Epithelial cell of esophagus (primary cell): Measurements from ENCODE around the gene PRM3.

Experiments
- DNase-seq: peaks from one replicate; pipeline ENCODE4 v3.0.0; 2010; ENCODE audit warnings: low read depth
- H3K4me3 ChIP-seq: 2 replicates; pipeline ENCODE4 v1.5.1; 2011; ENCODE audit warnings: mild to moderate bottlenecking, low read length, control low read depth
- TF ChIP-seq, protein P1 (sequence below): IDR thresholded peaks from 2 replicates; pipeline ENCODE4 v1.5.1; 2011; ENCODE audit warnings: low read depth, mild to moderate bottlenecking, low read length, control low read depth, inconsistent platforms; ENCODE audit not compliant: insufficient read depth; ENCODE audit errors: missing control alignments

PRM3 gene, protein sequence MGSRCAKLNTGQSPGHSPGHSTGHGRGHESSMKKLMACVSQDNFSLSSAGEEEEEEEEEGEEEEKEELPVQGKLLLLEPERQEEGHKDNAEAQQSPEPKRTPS

DNA sequence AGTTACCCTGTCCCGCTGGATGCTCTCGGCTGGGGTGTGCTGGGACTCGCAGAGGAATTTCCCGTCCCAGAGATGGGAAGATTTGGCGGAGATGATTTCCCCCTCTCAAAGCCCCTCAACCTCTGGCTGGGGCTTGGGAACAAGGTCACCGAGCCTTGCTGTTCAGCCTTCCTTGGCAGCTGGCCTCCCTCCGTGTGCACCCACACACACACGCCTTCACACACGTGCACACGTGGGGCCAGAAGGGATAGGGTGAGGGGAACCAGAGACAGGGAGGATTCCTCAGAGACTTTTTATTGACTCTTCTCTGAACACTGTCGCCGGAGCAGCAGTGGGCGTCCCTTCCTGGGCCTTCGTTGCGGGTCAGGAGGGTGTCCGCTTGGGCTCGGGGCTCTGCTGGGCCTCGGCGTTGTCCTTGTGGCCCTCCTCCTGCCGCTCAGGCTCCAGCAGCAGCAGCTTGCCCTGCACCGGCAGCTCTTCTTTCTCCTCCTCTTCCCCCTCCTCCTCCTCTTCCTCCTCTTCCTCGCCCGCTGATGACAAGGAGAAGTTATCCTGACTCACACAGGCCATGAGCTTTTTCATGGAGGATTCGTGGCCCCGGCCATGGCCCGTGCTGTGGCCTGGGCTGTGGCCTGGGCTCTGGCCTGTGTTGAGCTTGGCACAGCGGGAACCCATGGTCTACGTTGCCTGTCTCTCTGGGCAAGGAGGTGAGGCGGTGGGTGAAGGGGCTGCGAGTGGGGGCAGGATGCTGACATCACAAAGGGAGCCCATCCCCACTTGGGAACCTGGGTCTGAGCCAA is at the start of gene PRM3:
Gene PRM3 (minus strand): TSS at position 709 of the 800 bp plus-strand sequence. CDS start 34 bp downstream, at position 675.
- TF ChIP-seq, protein P1, sequence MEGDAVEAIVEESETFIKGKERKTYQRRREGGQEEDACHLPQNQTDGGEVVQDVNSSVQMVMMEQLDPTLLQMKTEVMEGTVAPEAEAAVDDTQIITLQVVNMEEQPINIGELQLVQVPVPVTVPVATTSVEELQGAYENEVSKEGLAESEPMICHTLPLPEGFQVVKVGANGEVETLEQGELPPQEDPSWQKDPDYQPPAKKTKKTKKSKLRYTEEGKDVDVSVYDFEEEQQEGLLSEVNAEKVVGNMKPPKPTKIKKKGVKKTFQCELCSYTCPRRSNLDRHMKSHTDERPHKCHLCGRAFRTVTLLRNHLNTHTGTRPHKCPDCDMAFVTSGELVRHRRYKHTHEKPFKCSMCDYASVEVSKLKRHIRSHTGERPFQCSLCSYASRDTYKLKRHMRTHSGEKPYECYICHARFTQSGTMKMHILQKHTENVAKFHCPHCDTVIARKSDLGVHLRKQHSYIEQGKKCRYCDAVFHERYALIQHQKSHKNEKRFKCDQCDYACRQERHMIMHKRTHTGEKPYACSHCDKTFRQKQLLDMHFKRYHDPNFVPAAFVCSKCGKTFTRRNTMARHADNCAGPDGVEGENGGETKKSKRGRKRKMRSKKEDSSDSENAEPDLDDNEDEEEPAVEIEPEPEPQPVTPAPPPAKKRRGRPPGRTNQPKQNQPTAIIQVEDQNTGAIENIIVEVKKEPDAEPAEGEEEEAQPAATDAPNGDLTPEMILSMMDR = no peak
- DNase-seq = no peak

DNA sequence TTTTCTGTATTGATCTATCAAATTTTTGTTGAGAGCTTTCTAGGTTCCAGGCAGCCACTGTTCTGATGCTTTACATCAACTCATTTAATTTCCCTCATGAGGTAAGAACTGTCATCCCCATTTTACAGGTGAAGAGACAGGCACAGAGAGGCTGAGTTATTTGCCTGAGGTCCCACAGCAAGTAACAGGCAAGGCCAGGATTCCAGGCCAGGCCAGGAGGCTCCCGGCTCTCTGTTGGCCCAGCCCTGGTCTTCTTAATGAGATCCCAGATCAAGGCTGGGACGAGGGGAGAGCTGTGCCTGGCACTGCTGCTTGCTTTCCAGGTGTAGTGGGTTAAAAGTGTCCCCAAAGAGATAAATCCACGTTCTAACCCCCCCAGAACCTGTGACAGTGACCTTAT is 49.4 kb upstream of the PRM3 start:
- TF ChIP-seq, protein P1 = no peak
- no peak overlapping the region for H3K4me3 ChIP-seq
- no peak for DNase-seq

More for the DNA sequence above, at the start of gene PRM3:
- H3K4me3 ChIP-seq = no peak within 1 kb of the TSS

DNA sequence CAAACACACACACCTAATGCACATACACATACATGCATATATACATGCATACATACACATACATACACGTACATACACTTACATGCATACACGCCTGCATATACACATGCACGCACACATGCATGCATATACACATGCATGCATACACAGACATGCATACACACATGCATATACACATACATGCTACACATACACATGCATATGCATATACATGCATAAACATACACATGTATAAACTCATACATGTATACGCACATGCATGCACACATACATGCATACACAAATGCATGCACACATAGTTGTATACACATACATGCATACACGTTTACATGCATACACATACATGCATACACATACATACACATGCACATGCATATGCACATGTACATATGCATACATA is 48.2 kb upstream of the PRM3 start:
- TF ChIP-seq, protein P1 = no peak
- no peak overlapping the region for H3K4me3 ChIP-seq
- no peak for DNase-seq

DNA sequence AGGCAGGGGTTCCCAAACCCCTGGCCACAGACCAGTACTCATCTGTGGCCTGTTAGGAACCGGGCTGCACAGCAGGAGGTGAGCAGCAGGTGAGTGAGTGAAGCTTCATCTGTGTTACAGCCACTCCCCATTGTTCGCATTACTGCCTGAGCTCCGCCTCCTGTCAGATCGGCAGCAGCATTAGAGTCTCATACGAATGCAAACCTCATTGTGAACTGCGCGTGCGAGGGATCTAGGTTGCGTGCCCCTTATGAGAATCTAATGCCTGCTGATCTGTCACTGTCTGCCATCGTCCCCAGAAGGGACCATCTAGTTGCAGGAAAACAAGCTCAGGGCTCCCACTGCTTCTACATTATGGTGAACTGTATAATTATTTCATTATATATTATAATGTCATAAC is 46.7 kb upstream of the PRM3 start:
- TF ChIP-seq, protein P1 = no peak
- H3K4me3 ChIP-seq = no peak overlapping the region
- DNase-seq = no peak

DNA sequence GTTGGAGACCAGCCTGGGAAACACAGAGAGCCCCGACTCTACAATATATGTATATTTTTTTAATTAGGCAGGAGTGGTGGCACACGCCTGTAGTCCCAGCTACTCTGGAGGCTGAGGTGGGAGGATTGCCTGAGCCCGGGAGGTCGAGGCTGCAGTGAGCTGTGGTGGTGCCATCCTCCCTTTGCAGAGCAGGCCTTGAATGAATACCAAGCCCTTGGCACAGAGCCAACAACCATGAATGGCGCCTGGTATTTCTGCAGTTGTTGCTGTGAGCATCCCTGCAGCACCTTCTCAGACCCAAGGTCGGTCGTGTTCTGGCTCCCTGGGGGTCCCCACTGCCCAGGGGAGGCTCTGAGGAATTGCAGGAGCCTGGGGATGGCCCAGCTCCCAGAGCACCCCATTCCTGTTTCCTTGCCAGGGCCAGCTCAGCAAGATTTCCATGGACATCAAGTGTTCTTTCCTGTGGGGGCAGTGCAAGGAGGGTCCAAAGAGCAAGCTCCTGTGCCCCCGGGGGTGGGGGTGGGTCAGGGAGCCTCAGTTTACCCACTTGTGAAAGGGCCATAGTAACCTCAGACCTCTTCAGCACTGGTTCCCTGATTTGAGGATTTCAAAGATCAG is 46.2 kb upstream of the PRM3 start:
- H3K4me3 ChIP-seq = no peak overlapping the region
- TF ChIP-seq, protein P1 = no peak
- DNase-seq = peak; percentile 36

DNA sequence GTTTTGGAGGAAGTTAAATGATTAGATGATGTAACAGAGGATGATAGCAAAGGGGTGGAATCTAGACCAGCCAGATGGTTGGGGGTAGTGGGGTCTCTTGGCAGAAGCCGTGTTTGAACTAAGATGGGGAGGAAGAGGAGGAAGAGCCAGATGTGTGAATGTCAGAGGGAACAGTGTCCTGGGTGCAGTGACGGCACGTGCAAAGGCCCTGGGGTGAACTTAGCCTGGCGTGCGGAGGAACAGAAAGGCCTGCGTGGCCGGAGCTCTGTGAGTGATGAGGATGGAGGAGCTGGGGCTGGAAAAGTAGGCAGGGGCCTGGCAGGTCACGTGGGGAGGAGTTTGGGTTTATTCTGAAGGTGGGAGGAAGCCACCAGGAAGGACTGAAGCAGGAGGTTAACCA is 45.4 kb upstream of the PRM3 start:
- no peak overlapping the region for H3K4me3 ChIP-seq
- TF ChIP-seq, protein P1 = no peak
- no peak for DNase-seq
